CD4-positive, alpha-beta T cell treated with Interferon gamma for 1 hour (primary cell): ENCODE results near the gene RBM26.

Experiments
- DNase-seq: peaks from one replicate; pipeline ENCODE4 v3.0.0-alpha.2; 2020

Gene RBM26

GRCh38 chr13:79405831-79406596 lies at the start of gene RBM26:
Gene RBM26, minus strand, starts transcription at chr13:79406255. Its CDS starts 481 bp downstream, at chr13:79405774.
- DNase-seq = peak; percentile 92

- no peak for DNase-seq
Observed at GRCh38 chr13:79455331-79455730, 49.3 kb upstream of the RBM26 start.

- no peak for DNase-seq
Observed at GRCh38 chr13:79452239-79452913, 46.3 kb upstream of the RBM26 start.

DNA sequence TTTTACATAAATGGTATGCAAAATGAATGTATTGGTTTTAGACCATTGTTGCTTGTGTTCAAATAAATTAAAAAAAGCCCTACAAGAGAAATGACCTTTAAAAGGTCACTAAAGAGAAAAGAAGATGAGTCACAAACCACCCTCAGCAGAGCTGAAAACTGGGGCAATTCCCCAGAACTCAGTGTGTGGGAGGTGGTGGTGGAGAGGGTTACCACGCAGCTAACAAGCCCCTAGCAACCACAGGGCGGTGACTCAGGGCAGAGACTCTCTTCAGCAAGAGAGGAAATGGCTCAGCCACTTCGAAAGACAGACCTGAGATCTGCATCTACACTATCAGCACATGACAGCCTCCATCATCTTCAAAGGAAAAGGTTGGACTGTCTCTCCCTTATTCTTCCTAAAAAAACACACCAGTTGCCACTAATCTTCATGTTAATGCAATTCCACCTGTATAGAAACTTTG lies 45.5 kb upstream of the RBM26 start:
- peak; percentile 74 for DNase-seq

DNA sequence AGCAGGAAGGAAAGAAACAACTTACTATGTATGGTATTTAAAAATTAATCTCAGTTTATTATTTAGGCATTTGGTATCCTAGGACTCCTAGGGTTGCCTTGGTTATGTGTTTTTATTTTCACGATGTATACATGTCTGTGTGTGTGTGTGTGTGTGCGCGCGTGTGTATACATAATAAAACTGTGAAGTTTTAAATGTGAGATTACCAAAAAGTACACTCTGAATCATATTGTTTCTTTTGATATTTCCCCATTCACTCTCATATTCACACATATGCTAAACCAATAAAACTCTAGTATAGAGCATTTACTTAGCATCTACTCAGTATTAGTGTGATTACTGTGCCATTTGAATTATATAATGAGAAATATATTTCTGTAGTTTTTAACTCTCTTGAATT lies 44.1 kb upstream of the RBM26 start:
- DNase-seq = no peak

- DNase-seq = no peak
Observed at GRCh38 chr13:79448413-79448812, 42.4 kb upstream of the RBM26 start.

DNA sequence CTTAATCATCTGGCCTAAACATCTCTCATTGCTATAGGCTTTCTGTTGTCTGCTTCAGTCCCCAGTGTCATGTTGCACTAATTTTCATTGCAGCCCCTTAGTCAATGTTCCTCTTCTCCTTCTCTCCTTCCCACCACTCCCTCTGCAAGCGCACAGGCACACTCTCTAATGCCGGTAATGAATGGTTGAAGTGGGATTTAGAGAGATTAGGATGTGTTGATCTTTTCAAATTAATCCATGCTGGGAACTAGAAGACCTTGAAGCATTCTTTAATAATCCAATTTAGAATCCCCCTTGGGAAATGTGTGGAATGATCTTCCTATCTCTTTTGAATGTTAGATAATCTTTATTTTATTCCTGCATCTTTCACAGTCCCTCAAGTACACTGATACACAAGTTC lies 41.7 kb upstream of the RBM26 start:
- no peak for DNase-seq

DNA sequence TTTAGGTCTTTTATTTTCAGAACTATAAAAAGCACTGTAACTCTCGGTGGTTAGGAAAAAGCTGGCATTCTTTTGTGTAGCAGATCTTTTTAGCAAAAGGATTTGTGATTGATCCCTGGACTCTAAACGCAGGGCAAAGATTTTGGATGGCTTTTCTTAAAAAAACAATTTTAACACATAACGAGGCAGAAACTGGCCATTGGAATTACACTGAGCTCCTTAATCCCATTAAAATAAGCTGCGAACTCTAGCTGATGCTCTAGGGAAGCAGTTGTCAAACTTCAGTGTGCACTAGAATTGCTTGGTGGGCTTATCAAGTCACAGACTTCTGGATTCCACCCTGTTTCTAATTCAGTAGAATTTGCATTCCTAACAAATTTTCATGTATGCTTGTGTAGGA lies 41.1 kb upstream of the RBM26 start:
- no peak for DNase-seq

- no peak for DNase-seq
Observed at GRCh38 chr13:79445968-79446645, 40.1 kb upstream of the RBM26 start.

GRCh38 chr13:79442706-79443105 lies 36.7 kb upstream of the RBM26 start:
- DNase-seq = no peak

DNA sequence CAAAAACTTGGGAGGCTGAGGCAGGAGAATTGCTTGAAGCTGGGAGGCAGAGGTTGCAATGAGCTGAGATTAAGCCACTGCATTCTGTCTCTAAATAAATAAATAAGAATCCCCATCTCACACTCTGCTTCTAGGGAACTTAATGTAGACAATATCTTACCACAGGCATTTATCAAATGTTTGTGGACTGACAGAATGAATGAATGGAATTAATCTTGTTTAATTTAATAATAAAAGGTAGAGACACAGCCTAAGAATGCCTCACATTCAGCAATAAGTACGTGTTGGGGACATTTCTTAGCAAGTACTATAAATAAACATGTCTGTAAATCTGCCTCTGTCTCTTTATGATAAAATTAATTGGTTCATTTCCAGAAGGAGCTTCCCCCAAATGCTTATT lies 36.2 kb upstream of the RBM26 start:
- no peak for DNase-seq

- no peak for DNase-seq
Observed at GRCh38 chr13:79440958-79441528, 35.0 kb upstream of the RBM26 start.

- no peak for DNase-seq
Observed at GRCh38 chr13:79439275-79439674, 33.2 kb upstream of the RBM26 start.

DNA sequence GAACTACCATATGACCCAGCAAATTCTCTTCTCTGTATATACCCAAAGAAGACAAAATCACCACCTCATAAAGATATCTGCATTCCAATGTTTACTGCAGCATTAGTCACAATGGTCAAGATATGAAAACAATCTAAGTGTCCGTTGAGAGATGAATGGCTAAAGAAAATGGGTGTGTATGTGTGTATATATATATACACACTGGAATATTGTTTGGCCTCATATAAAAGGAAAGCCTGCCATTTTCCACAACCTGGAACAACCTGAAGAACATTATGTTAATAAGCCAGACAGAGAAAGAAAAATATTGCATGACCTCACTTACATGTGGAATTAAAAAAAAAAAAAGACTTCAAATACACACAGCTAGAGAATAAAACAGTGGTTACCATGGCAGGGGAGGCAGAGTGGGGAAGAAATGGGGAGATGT lies 29.5 kb upstream of the RBM26 start:
- no peak for DNase-seq

GRCh38 chr13:79434556-79434955 lies 28.5 kb upstream of the RBM26 start:
- DNase-seq = no peak

GRCh38 chr13:79432992-79433391 lies 26.9 kb upstream of the RBM26 start:
- no peak for DNase-seq

GRCh38 chr13:79432086-79432485 lies 26.0 kb upstream of the RBM26 start:
- no peak for DNase-seq

- DNase-seq = no peak
Observed at GRCh38 chr13:79429309-79429708, 23.3 kb upstream of the RBM26 start.

GRCh38 chr13:79427883-79428282 lies 21.8 kb upstream of the RBM26 start:
- no peak for DNase-seq

DNA sequence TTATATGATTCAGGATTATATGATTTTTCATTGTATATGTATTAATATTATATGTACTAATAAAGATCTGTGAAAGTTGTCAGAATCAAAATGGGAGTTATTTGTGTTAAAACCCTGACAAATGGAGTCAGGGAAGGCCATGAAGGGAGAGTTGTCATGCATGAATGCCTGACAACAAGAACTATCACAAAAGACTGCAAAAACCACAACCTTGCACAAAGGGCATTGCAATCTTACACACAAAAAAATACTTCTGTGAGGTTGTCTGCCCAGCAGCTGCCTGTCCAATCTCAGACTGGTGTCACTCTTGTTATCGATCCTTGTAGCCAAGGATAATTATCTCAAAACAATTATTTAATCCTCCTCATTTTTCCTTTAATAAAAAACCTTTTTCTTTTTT lies 21.2 kb upstream of the RBM26 start:
- no peak for DNase-seq

- DNase-seq = no peak
Observed at GRCh38 chr13:79423801-79424642, 18.0 kb upstream of the RBM26 start.

GRCh38 chr13:79423340-79423739 lies 17.3 kb upstream of the RBM26 start:
- no peak for DNase-seq

GRCh38 chr13:79419365-79419764 lies 13.3 kb upstream of the RBM26 start:
- no peak for DNase-seq
